SH-SY5Y (cell line): ENCODE data around the gene SYNGAP1.

ENCODE experiments used
- GATA2 ChIP-seq: IDR thresholded peaks from 2 replicates; pipeline ENCODE4 v1.6.1; 2011; ENCODE audit warnings: mild to moderate bottlenecking, low read depth, low read length
- GATA3 ChIP-seq: IDR thresholded peaks from 2 replicates; pipeline ENCODE4 v1.6.1; 2011; ENCODE audit warnings: low read depth, mild to moderate bottlenecking, low read length, moderate library complexity

DNA sequence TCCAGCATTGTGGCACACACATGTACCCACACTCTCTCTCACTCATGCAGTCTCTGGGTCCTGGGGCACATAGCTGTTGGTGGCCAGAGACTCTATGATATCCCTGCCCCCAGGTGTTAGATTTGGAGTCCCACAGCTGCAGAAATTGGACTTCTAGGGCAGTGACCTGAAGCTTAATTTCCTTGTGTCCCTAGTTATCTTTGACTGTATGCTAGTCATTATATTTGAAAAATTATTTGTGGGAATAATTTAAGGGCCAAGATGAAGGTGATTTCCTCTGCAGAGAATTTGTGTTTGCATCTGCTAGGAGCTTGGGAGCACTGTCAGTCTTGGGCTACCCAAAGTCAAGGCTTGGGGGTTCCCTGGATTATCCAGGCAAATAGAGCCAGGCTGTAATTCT is 84.6 kb downstream of the SYNGAP1 start:
- TF ChIP-seq GATA2 (no peak), GATA3 (no peak)
